ENCODE results near the gene PRSS36. TPM values are rescaled to one million over a fixed set of nuclear protein-coding genes. Genes with fewer than 3 reads are reported as not detected.
"Not testable (repeated sequence)": the region's sequence is repeated elsewhere in the genome, so short reads cannot be mapped to it uniquely, and the experiment has no call there.

The PRSS36 gene
- total and polyA plus RNA-seq, 8 donors: 0.87 to 26.3 (median 2.7) TPM; not detected in 2

DNA sequence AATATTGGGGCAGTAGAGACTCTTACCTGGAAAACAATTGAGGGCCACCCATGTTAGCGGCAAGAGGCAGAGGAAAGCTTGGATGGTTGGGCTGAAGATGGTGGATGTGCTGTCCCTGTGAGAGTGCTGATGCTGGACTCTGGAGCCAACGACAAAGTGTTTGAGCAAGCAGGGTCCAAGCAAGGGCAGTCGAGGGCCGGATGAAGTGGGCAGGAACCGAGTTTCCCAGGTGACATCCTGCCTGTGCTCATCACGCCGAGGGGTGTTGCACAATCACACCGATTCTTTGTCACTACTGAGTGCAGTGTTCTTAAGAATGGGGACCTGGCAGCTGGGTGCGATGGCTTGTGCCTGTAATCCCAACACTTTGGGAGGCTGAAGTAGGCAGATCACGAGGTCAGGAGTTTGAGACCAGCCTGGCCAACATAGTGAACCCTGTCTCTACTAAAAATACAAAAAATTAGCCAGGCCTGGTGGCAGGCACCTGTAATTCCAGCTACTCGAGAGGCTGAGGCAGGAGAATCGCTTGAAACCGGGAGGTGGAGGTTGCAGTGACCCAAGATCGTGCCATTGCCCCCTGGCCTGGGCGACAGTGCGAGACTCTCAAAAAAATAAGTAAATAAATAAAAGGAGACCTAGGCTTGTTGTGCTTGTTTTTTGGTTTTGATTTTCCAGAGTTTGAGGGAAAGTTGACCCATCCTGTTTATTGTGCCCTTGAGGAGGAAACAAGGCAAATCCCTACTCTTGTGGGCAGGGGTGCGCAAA lies 46.6 kb upstream of the PRSS36 start:
- 86 to 90% (median 88%) methylated on average over 17 of the region's 17 CpGs for WGBS, 5 donors
- Histone ChIP-seq H3K9me3 (no peaks in the 10 kb centered on the region), H3K27ac (no peak overlapping the region), H3K4me1 (peaks cover 8 to 20% (median 14%) of the 10 kb centered on the region in 4 donors), H3K4me3 (no peak overlapping the region), H3K36me3 (peaks cover 43 to 80% (median 72%) of the 10 kb centered on the region in 4 donors), H3K27me3 (no peaks in the 10 kb centered on the region)
- TF ChIP-seq POLR2AphosphoS5 (IDR thresholded peaks at IDR 0.05): no peak
- TF ChIP-seq EP300 (IDR thresholded peaks at IDR 0.05): no peak
- no peak for TF ChIP-seq POLR2A (IDR thresholded peaks at IDR 0.05)
- TF ChIP-seq CTCF (IDR thresholded peaks at IDR 0.05): no peak
- intact Hi-C loops (cut with DNase I; ENCODE audit: low total_unique reads): no loop called here
- DNase-seq: no peak

DNA sequence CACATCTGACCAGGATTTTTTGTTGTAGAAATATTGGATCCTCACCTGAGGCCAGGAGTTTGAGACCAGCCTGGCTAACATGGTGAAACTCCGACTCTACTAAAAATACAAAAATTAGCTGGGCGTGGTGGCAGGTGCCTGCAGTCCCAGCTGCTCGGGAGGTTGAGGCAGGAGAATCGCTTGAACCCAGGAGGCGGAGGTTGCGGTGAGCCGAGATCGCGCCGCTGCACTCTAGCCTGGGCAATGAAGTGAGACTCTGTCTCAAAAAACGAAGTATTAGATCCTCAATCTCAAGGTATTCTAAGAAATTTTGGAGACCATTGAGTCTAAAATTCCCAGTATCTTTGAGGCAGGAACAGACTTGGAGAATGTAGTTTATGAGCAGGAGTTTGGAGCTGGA lies 46.0 kb upstream of the PRSS36 start:
- H3K4me3 ChIP-seq; H3K27me3 ChIP-seq; DNase-seq; intact Hi-C loops (cut with DNase I; ENCODE audit: low total_unique reads); H3K9me3 ChIP-seq; H3K27ac ChIP-seq: not testable (repeated sequence)
- Histone ChIP-seq H3K36me3 (peaks cover 49 to 86% (median 78%) of the 10 kb centered on the region in 4 donors), H3K4me1 (peaks cover 3 to 13% (median 8%) of the 10 kb centered on the region in 4 donors)
- WGBS, 5 donors: 96 to 99% (median 97%) methylated on average over 11 of the region's 11 CpGs

DNA sequence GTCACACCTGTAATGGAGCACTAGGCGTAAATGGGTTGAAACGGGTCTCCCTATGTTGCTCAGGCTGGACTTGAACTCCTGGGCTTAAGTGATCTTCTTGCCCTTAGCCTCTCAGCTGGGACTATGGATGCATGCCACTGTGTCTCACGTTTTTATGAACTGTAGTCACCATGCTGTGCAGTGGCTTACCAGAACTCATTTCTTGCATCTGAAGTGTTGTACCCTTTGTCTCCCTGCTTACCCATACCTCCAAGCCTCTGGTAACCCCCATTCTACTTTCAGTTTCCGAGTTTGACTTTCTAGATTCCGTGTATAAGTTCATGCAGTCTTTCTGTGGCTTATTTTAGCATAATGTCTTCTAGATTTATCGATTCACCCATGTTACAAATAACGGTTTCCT lies 45.0 kb upstream of the PRSS36 start:
- H3K27ac ChIP-seq: no peak overlapping the region
- intact Hi-C loops (cut with DNase I; ENCODE audit: low total_unique reads): no loop called here
- WGBS, 5 donors: 79 to 85% (median 83%) methylated on average over 7 of the region's 7 CpGs
- no peak for DNase-seq
- H3K27me3 ChIP-seq: no peaks in the 10 kb centered on the region
- H3K9me3 ChIP-seq: no peaks in the 10 kb centered on the region
- TF ChIP-seq POLR2AphosphoS5 (IDR thresholded peaks at IDR 0.05) (no peak), CTCF (IDR thresholded peaks at IDR 0.05) (no peak), POLR2A (IDR thresholded peaks at IDR 0.05) (no peak), EP300 (IDR thresholded peaks at IDR 0.05) (no peak)
- H3K4me1 ChIP-seq: peaks cover 0 to 4% (median under 1%) of the 10 kb centered on the region in 4 donors
- H3K36me3 ChIP-seq: peaks cover 59 to 93% (median 87%) of the 10 kb centered on the region in 4 donors
- no peak overlapping the region for H3K4me3 ChIP-seq

DNA sequence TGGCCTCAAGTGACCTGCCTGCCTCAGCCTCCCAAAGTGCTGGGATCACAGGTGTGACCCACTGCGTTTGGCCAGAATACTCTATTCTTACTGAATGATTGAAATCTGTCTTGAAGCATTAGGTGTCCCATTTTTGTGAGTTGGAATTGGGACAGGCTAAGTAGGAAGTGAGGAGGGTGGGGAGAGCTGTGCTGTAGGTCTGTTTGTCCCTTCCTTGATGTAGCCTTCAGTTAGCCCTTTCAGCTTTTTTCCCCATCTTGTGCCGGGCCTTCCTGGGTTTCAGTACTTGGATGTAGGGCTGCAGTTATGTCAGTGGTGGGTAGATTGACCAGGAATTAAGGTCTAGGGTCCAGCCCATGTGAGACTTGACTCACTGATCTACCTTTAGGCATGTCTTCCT lies 44.0 kb upstream of the PRSS36 start:
- Histone ChIP-seq H3K27me3 (no peaks in the 10 kb centered on the region), H3K4me1 (no peaks in the 10 kb centered on the region), H3K4me3 (no peak overlapping the region), H3K27ac (no peak overlapping the region), H3K36me3 (peaks cover 69 to 96% (median 89%) of the 10 kb centered on the region in 4 donors), H3K9me3 (no peaks in the 10 kb centered on the region)
- intact Hi-C loops (cut with DNase I; ENCODE audit: low total_unique reads): no loop called here
- TF ChIP-seq POLR2A (IDR thresholded peaks at IDR 0.05): no peak
- TF ChIP-seq EP300 (IDR thresholded peaks at IDR 0.05): no peak
- TF ChIP-seq CTCF (IDR thresholded peaks at IDR 0.05): no peak
- no peak for TF ChIP-seq POLR2AphosphoS5 (IDR thresholded peaks at IDR 0.05)
- 86 to 100% (median 92%) methylated on average over 2 of the region's 2 CpGs for WGBS, 5 donors
- no peak for DNase-seq
